NK-92 (cell line): ENCODE results near the gene SOX3.

ENCODE experiments used
- DNase-seq: peaks from one replicate; lab custom pipeline; 2025; ENCODE audit not compliant: unreplicated experiment; lab: John Stamatoyannopoulos, UW

SOX3 gene

DNA sequence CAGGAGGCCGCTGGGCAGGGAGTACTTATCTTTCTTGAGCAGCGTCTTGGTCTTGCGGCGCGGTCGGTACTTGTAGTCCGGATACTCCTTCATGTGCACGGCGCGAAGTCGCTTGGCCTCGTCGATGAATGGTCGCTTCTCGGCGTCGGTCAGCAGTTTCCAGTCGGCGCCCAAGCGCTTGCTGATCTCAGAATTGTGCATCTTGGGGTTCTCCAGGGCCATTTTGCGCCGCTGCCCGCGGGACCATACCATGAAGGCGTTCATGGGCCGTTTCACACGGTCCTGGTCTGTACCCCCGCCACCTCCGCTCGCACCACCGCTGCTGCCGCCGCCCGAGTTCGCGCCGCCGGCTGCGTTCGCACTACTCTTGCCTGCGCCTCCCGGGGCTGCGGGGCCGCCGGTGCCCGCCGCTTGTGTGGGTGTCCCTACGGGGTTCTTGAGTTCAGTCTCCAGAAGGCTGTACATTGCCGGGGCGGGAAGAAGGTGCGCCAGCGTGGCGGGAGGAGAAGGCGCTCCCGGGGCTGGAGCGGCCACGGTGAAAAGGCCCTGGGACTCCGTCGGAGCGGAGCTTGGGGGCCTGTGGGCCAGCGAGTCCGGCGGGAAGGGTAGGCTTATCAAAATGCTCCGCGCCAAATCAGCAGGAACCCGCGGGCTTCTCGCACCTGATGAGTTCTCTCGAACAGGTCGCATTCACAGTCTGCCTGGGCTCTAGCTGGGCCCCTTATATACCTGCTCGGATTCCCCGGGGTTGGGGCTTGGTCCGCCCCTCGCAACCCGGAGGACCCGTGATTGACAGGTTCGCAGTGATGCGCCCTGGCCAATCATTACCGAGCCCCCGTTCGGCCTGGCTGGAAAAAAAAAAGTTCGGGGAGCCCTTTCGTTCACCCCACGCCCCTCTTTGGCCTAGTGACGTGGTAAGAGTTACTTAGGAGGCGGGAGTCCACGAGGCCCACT is at the start of gene SOX3:
Gene SOX3 (minus strand): TSS at position 699 of the 954 bp plus-strand sequence. CDS start 9 bp downstream, at position 690.
- no peak for DNase-seq

DNA sequence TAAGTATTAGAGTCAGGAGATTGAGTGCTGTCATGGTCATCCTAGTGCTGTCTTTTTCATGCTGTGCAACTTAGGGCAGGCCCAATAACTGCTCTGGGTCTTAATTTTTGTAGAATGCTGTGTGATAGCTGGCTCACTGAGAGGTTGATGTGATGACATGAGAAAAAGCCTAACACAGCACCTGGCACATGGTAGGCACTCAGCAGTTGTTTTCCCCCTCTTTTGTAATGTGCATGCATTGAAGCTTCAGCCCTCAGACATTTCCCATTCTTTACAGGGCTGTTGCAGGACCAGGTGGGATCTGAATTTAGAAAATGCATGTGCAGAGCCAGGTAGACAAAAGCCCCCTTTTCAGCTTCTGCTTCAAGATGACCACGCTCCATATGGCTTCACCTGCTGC is 44.1 kb upstream of the SOX3 start:
- DNase-seq = no peak

- no peak for DNase-seq
Measured at GRCh38 chrX:140526171-140526570, 21.3 kb upstream of the SOX3 start.

GRCh38 chrX:140525448-140525847 is 20.6 kb upstream of the SOX3 start:
- no peak for DNase-seq

- DNase-seq = no peak
Measured at GRCh38 chrX:140524556-140524955, 19.7 kb upstream of the SOX3 start.

DNA sequence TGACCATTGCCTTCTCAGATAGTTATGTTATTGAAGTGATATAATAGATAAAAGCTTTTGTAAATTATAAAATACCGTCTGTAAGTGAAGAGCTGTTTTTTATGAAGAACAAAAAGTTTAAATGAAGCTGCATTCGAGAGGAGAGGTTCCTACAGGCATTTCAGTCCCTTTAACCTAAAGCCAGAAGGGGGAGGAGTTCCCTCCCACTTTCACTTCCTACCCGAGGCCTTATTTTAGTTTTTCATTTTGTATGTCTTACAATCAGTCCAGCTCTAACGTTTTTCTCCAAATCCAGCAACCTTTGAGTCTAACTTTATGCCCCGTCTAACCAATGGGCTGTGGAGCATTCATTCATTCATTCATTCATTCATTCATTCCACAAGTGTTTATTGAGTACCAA is 16.5 kb upstream of the SOX3 start:
- DNase-seq = no peak

DNA sequence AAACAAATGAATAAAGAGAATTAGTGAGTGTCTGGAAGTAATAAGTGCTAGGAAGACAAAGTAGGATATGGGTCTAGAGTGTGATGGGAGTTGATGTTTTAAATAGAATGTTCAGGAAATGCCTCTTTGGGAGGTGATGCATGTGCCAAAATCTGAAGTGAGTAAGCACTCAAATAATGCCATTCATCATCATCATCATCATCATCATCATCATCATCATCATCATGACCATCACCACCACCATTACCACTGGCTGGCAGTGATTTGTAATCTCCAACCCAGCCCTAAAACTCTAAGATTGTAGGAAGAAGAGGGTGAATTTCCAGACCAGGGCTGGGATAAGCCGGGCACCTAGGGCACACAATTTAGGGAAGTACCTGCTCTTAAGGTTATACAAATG is 9.7 kb upstream of the SOX3 start:
- DNase-seq = no peak

DNA sequence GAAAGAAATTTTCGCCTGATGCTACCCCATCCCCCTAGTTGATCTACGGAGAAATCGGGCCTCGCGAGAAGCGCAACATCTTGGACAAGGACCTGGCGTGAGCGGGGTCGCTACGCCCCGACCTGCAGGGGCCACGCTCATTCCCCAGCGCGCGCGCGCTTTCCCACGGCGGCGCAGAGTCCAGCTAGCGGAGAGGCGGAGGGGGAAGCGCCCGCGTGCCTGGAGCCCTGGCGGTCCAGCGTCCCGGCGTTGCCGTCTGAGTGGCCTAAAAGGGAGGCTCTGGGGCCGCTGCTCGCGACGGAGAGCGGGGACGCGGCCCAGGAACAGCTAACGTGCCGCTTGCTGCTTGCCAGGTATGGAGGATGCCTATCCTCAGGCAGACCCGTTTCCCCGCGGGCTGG is 6.0 kb upstream of the SOX3 start:
- DNase-seq = no peak

DNA sequence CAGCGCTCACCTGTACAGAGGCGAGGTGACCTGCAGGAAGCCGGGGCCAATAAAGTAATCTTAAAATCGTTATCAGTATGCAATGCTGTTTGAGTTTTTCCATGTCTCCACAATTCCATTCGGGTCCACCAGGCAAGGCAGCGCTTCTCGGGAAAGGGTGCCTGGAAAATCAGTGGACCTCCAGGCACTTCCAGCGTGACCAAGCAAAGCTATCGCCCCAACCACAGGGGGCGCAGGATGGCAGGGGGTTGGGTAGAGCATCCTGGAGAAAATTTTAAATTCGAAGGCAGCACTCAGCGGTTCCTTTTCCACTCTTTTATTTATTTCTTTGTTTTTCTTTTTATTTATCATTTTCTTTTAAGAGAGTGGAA is 5.4 kb upstream of the SOX3 start:
- no peak for DNase-seq

DNA sequence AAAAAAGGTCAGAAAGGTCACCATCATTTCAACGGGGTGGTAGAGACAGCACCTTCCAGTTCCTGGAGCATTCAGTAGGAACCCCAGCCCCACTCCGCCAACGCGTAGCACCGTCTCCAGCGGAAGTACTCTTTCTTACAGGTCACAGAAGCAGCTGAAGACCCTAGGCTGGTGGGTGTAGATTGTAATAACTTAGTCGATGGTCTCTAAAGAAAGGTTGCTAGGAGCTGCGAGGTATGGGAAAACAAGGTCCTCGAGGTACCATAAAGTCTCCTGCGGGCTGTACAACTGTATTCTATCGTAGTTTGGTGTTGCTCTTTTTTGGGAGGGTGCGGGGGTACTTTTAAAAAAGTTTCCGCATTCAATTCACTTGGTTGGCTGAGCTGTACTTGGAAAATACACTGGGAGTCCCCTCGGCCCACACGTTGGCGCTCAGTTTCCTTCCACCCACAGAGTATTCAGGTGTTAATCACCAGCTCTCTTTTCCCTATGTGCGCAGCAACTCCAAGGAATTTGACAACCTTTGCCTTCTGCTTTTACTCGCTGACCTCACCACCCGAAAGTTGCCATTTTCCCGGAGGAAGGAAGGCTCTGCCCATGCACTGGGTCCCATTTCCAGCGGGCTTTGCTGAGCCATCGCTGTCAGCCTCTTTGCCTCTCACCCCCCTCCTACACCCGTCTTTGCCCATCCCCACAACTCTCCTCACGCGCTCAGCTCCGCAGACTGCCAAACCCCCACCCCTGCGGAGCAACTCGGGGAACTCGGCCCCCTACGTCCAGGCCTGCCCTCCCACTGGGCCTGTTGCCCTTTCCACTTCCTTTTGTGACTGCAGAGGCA is 4.8 kb upstream of the SOX3 start:
- no peak for DNase-seq

DNA sequence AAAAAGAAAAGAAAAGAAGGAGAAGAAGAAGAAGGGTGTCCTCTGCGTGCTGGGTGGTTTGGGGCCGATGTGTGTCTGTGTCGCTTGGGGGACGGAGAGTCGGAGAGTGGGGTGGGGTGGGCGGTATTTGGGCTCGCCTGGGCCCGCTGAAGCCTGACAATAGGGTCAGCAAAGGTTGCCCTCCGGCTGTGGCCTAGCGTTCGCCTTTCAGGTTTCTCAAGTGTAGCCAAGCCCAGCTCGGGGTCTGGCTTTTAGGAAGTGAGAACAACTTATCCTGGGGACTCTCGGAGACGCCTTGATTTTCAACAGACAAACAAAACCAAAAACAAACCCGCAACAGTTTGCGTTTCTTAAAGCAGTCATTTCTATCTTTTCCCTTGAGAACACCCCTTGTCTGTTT is 4.1 kb upstream of the SOX3 start:
- no peak for DNase-seq

DNA sequence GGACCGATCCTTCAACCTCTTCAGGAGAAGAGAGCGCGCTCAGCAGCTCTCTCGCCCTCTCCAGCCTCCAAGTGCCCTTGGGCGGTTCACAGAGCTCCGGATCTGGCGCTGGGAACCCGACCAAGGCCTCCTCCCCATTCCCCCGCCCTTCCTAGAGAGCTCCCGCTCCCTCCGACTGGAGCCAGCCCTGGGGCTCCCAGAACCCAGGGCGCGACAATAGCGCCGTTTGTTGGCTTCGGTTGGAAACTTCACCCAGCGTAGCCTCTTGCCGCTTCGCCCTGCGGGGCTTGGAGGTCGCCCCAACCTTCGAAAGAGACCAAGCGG is 3.1 kb upstream of the SOX3 start:
- DNase-seq = no peak

- DNase-seq = no peak
Measured at GRCh38 chrX:140507223-140507981, 2.5 kb upstream of the SOX3 start.

DNA sequence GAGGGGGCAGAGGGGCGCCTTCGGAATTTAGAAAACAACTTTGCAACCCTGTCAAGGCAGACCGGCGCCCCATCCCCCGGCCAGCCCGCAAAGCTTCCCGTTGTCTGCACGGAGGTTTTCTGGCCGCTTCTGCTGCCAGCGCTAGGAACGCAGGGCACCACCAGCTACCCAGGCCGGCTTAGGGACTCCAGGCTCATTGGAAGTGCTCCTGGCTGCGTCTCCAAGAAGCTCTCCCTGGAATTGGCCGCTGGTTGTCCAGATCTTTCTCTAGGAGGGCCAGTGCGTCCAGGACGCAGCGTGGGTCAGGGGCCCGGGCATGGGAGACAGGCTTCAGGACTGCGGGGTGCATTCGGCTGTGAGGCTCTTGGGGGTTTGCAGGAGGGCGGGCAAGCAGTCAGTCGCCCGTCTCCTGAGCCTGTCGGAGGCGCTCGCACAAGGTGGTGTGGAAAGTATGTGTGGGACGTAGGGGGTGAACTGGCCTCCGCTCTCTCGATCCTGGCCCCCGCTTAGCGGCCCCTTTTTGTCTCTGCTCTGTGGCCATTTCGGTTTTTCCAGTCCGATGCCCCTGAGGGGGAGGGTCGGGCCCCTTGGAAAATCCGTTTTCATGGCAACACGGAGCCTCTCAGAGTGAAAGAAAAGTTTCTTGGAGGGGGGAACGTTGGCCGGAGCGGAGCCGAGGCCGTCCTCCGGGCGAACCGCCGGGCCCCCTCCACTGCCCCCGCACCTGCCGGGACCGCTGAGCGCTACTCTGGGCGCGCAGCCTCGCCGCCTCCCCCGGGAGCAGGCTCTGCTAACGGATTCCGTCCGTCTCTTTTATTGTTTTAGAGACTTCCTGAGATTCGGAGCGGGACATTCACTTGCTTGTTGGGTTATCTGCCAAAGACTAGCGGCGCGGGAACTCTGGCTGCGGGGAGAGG is 810 bp upstream of the SOX3 start:
- DNase-seq = no peak

DNA sequence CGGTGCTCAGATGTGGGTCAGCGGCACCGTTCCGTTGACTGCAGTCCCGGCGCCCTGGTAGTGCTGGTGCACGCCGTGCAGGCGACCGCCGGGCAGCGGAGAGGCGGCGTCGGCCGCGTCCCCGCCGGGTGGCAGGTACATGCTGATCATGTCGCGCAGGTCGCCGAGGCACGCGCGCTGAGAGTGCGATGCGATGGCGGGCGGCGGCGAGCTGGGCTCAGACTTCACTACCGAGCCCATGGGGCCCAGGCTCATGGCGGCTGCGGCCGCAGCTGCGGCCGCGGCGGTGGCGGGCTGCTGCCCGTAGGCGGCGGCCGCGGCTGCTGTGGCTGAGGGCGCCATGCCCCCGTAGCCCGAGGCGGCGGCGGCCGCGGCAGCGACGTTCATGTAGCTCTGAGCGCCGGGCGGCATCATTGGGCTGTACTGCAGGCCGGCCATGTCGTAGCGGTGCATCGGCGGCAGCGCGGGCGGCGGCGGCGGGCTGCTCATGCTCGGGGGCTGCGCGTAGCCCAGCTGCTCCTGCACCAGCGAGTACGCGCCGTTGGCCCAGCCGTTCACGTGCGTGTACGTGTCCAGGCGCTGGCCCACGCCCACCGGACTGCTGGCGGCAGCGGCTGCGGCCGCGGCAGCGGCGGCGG is 1.0 kb downstream of the SOX3 start:
- no peak for DNase-seq

GRCh38 chrX:140503238-140503601 is 1.6 kb downstream of the SOX3 start:
- DNase-seq = no peak

DNA sequence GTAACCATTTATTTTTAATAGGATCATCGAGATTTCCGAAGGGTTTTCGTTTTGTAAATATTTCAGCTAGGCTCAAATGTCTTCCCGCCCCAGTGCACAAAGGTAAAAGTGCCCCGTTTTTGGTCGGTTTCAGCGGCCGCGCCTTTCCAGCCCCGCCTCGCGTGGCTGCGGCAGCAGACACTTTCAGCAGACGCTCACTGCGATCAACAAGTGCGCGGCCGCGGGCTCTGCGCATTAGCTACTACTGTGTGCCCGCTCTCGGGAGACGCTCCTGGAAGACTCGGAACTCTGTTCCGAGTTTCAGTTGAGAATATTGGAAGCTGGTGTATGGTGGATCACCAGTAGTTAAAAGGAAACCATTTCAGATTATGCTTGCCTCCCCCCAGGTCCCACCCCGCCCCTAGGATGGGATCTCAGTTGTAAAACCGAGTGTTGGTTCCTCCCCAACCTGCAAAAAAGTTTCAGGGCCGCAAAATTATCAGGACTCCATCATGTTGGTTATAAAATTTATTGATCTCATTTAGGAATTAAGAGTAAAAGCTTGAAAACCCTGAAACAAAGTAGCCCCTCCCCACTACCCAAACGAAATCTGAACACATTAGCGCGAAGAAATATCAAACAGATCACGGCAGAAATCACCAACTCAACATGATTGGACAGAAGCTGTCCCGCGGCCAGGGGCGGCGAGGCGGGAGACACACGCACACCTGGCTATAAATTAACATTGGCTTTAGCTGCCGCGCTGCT is 2.2 kb downstream of the SOX3 start:
- DNase-seq = no peak

DNA sequence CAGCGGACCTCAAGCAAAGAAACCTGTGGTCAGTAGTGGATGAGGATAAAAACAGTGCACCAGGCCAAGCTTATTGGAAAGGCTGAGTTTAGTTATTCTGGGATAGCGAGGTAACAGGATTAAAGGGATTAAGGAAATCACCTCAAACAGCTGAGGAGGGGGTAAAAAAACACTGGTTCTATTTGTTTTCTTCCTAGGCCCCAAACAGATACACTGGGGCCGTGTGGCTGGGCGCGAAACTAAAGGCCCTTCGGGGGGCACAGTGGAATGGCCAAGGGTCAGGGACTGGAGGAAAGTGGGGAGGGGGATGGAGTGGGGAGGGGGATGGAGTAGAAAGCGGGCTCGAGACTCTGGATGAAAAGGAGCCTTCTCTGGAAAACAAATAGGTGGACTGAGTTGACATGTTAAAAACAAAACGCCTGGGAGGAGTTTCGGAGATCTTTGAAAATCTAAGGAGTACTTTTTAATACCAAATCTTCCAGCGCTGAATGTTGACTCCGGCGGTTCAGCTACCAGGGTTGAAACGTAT is 2.9 kb downstream of the SOX3 start:
- DNase-seq = no peak

DNA sequence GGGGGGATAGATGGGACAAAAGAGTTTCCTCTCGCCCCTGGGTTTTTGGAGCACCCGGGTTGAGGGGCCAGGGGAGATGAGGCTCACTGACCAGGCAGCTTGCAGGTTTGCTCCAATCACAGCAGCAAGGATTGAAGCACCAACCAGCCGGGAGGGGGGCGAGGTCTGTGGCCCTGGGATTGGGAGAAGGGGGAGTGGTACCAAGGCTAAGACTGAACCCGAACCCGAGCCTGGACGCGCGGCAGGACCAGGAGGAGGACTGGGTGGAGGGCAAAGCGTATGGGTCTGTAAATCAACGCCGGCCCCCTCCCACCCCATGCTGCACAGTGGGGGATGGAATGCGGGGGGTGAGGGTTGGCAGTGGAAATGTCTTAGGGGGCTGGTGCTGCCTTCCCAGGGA is 3.5 kb downstream of the SOX3 start:
- no peak for DNase-seq
